NCI-H2227 treated with DMSO at 0.1 percent for 48 hours (cell line): Measurements from ENCODE around the gene FANCL.
"Not testable (repeated sequence)": the region's sequence is repeated elsewhere in the genome, so short reads cannot be mapped to it uniquely, and the experiment has no call there.

Source experiments
- DNase-seq: peaks from one replicate; lab custom pipeline; 2025; lab: John Stamatoyannopoulos, UW

The FANCL gene

GRCh38 chr2:58240670-58241545, at the start of gene FANCL:
Gene FANCL (minus strand): TSS chr2:58241325. CDS start chr2:58241313, 12 bp downstream.
- peak; percentile 96 for DNase-seq

GRCh38 chr2:58289029-58289428, 47.9 kb upstream of the FANCL start:
- DNase-seq, result no peak

- no peak for DNase-seq
These were observed 42.8 kb upstream of the FANCL start for GRCh38 chr2:58283931-58284330.

GRCh38 chr2:58275144-58275543, 34.0 kb upstream of the FANCL start:
- not testable (repeated sequence) for DNase-seq

- no peak for DNase-seq
These were observed 30.7 kb upstream of the FANCL start for GRCh38 chr2:58271826-58272225.

GRCh38 chr2:58268685-58269084, 27.6 kb upstream of the FANCL start:
- no peak for DNase-seq

- no peak for DNase-seq
These were observed 25.1 kb upstream of the FANCL start for GRCh38 chr2:58266211-58266610.

GRCh38 chr2:58261209-58261608, 20.1 kb upstream of the FANCL start:
- no peak for DNase-seq

- not testable (repeated sequence) for DNase-seq
These were observed 17.3 kb upstream of the FANCL start for GRCh38 chr2:58258456-58258855.

- not testable (repeated sequence) for DNase-seq
These were observed 10.4 kb upstream of the FANCL start for GRCh38 chr2:58251331-58252201.

GRCh38 chr2:58241546-58241864, 380 bp upstream of the FANCL start:
- DNase-seq, result no peak

GRCh38 chr2:58239243-58239925, 1.7 kb downstream of the FANCL start:
- DNase-seq, result no peak

- DNase-seq, result no peak
These were observed 3.4 kb downstream of the FANCL start for GRCh38 chr2:58237741-58238140.

- no peak for DNase-seq
These were observed 5.1 kb downstream of the FANCL start for GRCh38 chr2:58235984-58236383.

GRCh38 chr2:58235170-58235569, 6.0 kb downstream of the FANCL start:
- DNase-seq, result no peak

- no peak for DNase-seq
These were observed 12.8 kb downstream of the FANCL start for GRCh38 chr2:58228299-58228698.

GRCh38 chr2:58227171-58227917, 13.8 kb downstream of the FANCL start:
- no peak for DNase-seq

GRCh38 chr2:58221909-58222308, 19.2 kb downstream of the FANCL start:
- DNase-seq, result no peak

- peak; percentile 19 for DNase-seq
These were observed 25.7 kb downstream of the FANCL start for GRCh38 chr2:58215429-58215828.

- not testable (repeated sequence) for DNase-seq
These were observed 30.1 kb downstream of the FANCL start for GRCh38 chr2:58210951-58211568.

- no peak for DNase-seq
These were observed 33.9 kb downstream of the FANCL start for GRCh38 chr2:58207189-58207588.
